GM18502 (cell line): ENCODE results near the gene RTL10.
"Not testable (repeated sequence)": the region's sequence is repeated elsewhere in the genome, so short reads cannot be mapped to it uniquely, and the experiment has no call there.

Experiments
- ATAC-seq: cut with Tn5 transposase; IDR thresholded peaks from one replicate; pipeline ENCODE4 v1.9.1; 2021; ENCODE audit warnings: mild to moderate bottlenecking; ENCODE audit not compliant: unreplicated experiment, poor library complexity

RTL10 gene

GRCh38 chr22:19890502-19891316 is 36.0 kb upstream of the RTL10 start:
- ATAC-seq = no peak

- ATAC-seq = no peak
These were observed 35.3 kb upstream of the RTL10 start for GRCh38 chr22:19889951-19890350.

GRCh38 chr22:19888131-19888746 is 33.6 kb upstream of the RTL10 start:
- ATAC-seq = no peak

GRCh38 chr22:19887256-19887985 is 32.7 kb upstream of the RTL10 start:
- no peak for ATAC-seq

- no peak for ATAC-seq
These were observed 32.1 kb upstream of the RTL10 start for GRCh38 chr22:19886605-19887255.

GRCh38 chr22:19885841-19886592 is 31.3 kb upstream of the RTL10 start:
- ATAC-seq = no peak

- ATAC-seq = no peak
These were observed 30.5 kb upstream of the RTL10 start for GRCh38 chr22:19884954-19885751.

GRCh38 chr22:19884161-19884953 is 29.7 kb upstream of the RTL10 start:
- no peak for ATAC-seq

GRCh38 chr22:19883446-19883845 is 28.8 kb upstream of the RTL10 start:
- ATAC-seq = not testable (repeated sequence)

GRCh38 chr22:19882446-19883381 is 28.0 kb upstream of the RTL10 start:
- ATAC-seq = no peak

- no peak for ATAC-seq
These were observed 26.3 kb upstream of the RTL10 start for GRCh38 chr22:19880786-19881569.

- no peak for ATAC-seq
These were observed 25.5 kb upstream of the RTL10 start for GRCh38 chr22:19879992-19880785.

GRCh38 chr22:19879643-19879991 is 24.9 kb upstream of the RTL10 start:
- ATAC-seq = no peak

- no peak for ATAC-seq
These were observed 24.5 kb upstream of the RTL10 start for GRCh38 chr22:19879246-19879570.

GRCh38 chr22:19878461-19879245 is 24.0 kb upstream of the RTL10 start:
- ATAC-seq = no peak
